HG02970 (cell line): Measurements from ENCODE around the gene CYP19A1.
"Not testable (repeated sequence)": the region's sequence is repeated elsewhere in the genome, so short reads cannot be mapped to it uniquely, and the experiment has no call there.

ENCODE experiments used
- ATAC-seq: cut with Tn5 transposase; IDR thresholded peaks from one replicate; pipeline ENCODE4 v1.9.1; 2021; ENCODE audit warnings: mild to moderate bottlenecking, moderate library complexity, moderate number of reproducible peaks; ENCODE audit not compliant: unreplicated experiment, low FRiP score

The CYP19A1 gene

DNA sequence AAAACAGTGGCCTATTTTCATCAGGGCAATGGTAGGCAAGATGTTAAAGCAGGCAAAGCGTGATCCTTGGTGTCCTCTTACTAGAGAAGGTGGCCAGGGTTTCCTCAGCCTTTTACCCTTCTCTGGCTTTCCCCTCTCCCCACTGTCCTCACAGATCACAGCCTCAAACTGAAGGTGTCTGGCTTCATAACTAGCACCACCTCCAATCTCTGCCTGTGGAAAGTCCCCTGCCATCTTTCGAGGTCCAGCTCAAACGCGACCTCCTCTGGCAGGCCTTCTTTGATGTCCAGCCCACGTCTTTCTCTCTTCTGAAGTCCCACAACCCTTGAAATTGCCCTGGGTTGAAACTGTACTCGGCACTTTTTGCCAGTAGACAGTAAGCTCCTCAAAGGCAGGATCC, 35.9 kb downstream of the CYP19A1 start:
- ATAC-seq, result no peak

DNA sequence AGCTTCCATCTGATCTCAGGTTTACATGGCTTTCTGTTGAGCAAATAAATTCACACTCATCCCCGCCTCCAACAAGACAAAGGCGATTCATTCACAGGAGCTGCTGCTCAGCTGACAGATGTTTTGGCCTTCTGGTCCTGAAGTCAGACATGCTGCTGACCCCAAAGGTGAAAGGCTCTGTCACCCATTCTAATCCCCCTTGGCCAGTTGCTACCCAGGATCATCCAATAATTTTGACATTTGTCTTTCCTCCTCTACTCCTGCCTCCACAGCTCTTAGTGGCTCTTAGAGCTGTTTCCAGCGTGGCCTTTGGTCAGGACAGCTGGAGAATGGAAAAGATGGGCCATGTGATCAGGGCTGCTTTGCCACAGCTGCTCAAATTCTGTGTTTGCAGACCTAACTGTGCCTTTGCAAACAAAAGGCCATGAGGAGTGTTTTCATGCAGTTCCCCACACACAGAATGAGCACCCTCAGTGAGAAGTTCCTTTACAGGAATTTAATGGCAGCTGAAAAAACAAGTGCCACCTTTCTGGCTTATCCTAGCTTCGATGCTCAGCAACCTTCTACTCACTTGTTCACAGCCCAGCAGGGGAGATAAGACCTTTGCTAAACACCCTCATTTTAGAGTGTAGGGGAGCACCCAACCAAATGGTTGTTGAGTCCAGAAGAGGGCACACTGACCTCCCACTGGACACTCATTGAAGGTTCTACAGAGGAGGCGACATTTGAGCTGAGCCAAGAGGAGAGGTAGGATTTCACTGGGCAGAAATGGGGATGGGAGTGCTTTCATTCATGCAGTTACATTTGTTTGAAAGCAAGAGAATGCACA, 39.0 kb downstream of the CYP19A1 start:
- no peak for ATAC-seq

DNA sequence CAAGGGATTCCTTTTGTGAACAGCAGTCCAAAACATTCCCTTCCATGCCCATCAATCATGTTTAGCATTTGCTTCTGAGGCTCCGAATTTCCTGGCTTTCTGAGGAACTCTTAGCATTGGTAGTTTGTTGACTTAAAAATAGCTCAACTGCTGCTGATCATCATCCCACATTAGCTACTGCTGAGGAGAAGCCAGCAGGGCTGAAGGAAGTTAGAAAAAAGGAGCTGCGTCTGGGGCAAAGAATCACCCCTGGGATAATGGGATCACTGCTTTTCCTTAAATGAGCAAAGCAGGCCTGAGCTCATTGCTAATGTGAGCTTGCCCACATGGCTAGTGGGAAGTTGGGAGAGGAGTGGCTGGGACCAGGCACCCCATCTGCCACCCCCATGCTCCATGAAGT, 39.8 kb downstream of the CYP19A1 start:
- no peak for ATAC-seq

DNA sequence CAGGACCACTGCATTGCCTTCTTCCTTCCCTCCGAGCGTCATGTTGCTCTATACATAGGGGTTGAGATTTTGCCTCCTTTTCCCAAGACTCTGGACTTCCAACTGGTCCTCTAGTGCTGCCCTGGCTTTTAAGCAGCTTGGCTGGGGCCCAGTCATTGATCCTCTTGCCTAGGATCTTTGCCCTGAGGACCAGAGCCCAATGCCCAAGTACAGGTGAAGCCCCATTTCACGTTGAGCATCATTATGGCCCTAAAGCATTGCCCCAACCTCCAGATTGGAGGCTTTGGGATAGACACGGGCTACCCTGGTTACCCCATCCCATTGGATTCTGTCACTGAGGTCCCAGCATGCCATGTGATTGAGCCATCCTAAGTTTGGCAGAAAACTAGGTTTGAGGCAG, 47.7 kb downstream of the CYP19A1 start:
- ATAC-seq, result no peak

DNA sequence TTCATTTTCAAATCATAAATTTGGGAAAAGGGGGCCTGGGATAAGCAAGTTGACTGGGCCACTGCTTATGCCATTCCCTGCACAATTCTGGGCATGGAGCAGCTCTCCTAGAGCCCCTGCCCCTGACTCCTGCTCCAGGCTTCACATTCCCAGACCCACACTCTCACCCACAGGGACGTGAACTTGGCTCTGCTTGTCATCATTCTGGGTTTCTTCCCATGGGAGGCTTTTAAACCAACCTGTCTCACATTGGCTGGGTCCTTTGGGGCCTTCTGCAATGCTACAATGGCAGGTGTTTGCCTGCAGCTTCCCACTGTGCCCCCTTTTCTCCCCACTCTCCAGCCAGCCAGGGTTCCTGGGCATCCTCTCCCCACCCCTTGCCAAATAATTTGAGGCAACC, 49.1 kb downstream of the CYP19A1 start:
- ATAC-seq, result no peak

DNA sequence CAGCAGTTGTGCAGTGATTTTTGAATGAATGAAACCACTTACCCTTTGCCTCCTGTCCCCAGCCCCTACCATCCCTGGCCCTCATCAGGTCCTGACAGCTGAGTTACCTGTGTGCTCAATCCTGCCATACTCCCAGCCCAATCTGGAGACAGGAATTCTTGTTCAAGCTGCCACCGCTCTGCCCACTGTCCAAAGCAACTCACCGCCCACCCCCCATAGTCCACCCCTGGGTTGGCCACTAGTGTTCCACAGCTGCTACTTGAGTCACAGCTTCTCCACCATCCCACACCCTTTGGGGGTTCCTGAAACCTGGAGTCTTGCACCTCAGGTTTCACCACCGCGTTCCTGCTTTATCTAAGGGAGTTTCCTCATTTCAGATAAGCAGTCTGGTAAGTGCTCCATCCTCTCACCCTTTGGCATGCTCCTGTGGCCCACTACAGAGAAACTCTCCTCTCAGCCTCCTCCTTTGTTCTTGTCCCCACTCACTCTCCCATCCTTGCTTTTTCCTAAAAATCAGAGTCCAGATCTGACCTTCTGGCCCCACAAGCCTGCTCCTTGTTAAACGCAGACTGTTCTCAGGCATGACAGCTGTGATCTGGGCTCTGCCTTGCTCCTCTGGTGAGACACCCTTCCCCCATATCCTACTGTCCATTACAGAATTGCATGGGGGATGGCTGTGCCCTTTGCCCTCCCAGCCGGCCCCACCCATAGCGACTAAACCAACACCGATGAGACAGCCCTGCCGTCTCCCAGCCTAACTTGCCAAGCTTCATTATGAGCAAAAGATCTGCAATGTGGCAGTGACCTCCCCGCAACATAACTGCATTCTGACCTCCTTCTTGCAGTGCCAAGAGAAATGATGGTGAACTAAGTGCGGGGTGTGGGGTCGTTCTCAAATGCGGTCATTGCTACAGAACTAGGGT, 50.0 kb downstream of the CYP19A1 start:
- no peak for ATAC-seq

DNA sequence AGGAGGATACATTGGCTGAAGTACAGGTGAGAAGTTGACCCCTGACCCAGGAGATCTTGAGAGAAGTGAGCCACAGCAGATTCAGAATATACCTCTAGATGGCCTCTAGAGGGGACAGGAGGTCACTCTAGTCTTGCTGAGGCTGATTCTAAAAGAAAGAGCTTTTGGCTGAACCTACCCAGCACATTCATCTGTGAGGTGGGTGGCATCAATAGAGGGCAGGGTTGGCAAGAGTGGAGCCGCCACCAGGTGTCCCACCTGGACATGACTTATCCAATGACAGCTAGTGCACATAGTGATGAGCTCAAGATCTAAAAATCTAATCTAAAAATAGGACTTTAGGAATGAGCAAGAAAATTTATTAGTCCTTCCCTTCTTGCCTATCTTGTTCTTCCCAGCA, 51.6 kb downstream of the CYP19A1 start:
- no peak for ATAC-seq

DNA sequence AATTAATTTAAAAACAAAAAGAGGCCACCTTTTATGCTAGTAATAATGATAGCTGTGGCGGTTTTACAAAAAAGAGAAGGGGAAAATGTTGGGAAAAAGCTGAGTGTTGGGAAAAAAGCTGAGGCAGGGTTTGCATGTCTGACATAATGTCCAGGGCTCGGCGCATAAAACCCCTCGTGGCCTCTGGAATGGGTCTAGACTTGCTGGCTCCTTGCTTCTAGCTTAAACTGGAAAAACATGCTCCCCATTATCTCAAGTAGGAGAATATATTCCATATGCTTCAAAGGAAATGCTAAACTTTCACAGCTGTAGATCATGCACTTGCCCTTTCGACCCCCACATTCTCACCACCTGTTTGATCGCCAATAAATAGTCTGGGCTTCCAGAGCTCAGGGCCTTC, 53.0 kb downstream of the CYP19A1 start:
- ATAC-seq, result no peak

DNA sequence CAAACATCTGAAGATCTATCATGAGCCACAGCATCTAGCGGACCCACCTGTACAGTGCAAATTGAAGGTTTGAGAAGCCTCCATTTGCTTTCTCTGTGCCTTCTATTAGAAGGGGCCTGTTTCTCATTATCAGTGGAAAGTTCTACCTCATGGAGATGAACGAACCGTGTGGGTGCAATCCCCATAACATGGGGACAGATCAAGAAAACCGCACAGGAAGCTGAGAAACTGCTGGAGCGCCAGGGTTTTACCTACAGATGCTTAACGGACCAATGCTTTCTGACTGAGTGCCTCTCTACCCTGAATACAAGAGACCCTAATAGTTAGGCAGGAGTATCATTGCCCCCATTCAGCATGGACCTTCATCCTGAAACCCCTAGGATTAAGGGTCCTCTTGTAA, 53.5 kb downstream of the CYP19A1 start:
- ATAC-seq, result no peak

DNA sequence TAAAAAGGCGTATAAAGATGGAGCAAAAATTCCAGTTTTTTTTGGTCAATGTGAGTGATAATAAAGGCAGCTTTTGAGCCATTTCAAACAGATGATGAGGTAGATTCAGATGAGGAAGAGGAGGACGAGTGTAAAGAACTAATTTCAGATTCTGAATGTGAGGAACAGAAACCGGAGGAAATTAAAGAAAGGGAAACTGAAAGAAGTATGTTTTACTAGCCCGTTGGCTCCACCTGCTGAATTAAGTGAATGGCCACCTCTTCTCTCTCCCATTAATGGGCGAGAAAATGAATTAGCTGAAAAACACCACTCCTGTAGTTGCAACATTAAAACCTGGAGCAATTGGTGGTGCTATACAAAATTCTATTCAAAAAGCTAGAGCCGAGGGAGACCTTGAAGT, 55.4 kb downstream of the CYP19A1 start:
- no peak for ATAC-seq

DNA sequence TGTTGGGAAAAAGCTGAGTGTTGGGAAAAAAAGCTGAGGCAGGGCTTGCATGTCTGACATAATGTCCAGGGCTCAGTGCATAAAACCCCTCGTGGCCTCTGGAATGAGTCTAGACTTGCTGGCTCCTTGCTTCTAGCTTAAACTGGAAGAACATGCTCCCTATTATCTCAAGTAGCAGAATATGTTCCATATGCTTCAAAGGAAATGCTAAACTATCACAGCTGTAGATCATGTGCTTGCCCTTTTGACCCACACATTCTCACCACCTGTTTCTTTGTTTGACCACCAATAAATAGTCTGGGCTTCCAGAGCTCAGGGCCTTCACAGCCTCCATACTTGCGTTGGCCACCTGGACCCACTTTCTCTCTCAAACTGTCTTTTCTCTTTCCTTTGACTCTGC, 56.2 kb downstream of the CYP19A1 start:
- not testable (repeated sequence) for ATAC-seq

DNA sequence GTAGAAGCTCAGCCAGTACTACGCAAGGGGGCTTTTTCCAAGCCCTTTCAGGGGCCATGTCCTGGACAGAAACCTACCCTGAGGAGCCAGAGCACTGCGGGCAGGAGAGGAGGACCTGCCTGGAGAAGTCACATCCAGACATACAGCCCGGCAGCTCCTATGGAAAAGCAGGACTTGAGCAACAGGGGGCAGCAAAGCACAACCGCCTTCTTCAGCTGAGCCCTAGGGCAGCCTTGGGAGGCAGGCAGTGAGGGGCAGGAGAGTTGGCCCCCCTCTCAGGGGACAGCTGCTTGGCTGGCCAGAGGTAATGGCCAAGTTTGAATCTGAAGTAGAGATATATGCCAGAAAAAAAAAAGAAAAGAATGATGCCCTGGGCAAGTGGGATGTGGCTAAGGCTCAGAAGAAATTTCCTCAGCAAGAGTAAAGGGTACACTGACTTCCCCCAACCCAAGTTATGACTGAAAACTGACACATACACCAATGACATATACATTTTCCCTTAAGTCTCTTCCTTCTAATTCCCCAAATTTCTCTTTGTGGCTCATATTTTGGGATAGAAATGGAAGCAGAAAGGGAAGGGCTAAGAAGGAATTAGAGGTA, 56.9 kb downstream of the CYP19A1 start:
- no peak for ATAC-seq

DNA sequence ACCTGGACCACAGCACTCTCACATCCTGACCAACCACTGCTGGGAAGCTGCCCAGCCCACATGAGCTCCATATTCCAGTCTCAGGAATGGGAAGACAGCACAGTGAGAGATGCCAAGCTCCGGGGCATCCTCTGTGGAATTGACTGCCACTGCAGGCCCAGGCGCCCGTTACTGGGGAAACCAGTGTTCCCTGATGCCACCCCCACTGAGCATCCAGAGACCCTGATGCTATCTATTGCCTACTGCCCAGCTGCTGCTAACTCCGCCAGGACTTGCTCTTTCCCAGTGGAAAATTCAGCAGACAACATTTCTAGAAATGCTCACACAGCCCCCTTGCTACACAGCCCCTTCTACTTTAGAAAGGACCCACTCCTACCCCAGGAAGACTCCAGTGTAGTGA, 57.6 kb downstream of the CYP19A1 start:
- ATAC-seq, result no peak

DNA sequence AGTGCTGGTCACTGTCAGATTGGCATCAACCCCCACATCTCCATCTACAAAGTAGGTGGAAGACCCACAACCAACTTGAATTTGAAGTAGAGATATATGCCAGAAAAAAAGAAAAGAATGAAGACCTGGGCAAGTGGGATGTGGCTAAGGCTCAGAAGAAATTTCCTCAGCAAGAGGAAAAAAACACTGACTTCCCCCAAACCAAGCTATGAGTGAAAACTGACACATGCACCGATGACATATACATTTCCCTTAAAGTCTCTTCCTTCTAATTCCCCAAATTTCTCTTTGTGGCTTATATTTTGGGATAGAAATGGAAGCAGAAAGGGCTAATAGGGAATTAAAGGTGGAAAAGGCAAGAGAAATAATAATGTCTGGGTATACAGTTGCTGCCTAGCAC, 59.0 kb downstream of the CYP19A1 start:
- no peak for ATAC-seq

DNA sequence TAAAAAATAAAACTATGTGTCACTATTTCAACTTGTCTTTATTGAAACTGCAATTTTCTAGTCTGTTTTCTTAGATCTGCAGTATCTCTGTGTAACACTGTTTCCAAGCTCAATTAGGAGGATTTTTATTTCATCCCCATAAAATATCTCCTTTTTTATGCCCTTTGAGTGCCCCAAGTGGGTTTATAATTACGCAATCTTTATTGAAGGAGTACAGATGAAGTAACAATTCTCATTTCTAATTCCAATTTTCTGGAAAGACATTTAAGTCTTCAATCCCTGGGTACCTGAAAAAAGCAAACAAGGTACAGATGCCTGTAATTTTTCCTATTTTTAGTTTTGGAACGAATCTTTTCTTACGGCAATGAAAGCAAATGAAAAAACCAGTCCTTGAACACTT, 61.3 kb downstream of the CYP19A1 start:
- no peak for ATAC-seq

DNA sequence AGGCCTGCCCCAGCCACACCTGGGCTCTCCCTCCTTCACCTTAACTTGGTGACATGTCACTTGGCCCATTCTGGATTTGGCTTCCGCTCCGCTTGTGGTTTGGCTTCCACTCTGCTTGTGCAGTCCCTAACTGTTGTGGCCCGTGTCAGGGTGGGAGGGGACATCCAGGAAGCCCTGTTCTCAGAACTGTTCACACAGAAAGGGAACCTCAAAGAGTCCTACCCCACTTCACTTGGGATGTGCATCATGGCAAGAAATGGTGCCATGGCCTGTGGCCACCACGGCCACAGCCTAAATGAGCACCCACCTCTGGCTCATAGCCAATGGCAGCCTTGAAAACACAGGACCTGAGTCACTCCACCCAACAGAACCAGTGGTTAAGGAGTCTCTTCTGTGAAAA, 63.4 kb downstream of the CYP19A1 start:
- ATAC-seq, result no peak

DNA sequence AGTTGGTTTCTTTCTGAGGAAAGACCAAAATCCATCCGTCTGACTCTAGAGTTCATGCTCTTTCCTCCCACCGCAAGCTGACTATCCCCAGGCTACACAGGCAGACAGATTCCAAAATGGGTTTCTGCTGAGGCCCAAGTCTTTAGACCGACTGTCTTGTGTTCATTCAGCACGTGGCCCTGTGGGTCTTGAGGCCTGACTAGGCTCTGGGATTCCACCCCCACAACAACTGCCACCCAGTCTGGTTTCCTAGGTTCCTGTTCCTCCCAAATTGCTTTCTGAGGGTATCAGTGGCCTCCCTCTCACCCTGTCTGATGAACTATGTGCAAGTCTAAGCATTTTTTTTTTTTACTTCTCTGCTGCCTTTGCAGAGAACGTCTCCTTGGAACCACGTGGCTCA, 67.7 kb downstream of the CYP19A1 start:
- ATAC-seq, result no peak

DNA sequence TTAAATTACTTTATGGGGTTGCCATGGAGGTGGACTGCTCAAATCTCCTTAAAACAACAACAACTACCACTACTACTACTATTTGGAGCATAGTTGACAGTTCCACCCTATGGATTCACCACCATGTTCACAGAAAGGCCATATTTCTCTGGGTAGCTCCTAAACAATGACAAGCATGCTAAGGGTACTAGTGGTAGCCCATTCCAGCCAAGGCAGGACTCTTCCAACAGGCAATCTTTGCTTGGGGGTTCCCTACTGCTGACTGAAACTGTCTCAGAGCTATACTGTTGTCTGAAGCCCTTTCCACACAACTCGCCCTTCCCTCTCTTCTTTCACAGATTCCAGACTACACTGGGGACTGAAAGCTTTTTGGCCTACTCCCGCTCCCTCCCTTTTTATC, 68.9 kb downstream of the CYP19A1 start:
- ATAC-seq, result no peak

DNA sequence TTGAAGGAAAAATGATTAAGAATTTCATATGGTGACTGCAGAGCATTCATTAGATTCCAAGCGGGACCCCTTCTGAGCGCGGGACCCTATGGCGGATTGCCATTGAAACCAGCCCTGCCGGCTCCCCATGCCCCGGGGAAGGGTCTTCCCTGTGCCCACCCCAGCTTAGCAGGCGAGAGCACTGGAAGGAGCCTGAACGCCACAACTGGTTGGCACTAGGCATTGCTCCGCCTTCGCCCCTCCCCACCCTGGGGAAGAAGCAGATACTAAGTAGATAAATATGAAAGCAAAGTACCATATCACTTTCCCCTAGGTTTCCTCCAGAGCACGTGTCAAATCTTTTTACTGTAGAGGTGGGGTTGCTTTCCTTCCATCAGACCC, 70.7 kb downstream of the CYP19A1 start:
- no peak for ATAC-seq

DNA sequence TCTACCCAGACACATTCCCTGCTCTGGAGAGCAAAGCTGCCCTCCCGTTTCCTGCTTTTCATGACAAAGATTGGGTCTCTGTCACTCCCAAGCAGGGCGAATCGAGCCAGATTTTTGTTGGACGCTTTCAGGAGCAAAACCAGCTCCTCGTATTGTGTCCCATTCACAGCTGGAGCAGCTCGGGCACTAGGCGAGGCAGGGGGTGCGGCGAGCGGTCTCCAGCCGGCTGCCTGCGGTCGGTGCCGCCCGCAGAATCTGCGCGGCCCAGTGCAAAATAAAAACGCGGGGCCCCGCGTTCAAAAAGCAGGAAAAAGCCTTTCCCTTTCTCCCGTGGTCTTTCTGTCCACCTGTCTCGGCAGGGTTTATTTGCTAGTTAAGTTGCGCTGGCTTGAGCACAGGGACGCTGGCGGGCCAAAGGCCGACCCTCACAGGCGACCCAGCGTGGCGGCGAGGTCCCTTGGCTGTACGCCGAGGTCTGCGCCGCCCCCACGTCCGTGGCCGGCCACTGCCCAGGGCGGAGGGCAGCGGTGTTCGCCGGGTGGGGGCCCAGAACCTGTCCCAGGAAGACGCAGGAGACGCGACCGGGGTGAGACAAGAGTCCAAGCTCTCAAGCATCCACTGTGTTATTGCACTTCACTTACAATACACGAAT, 71.2 kb downstream of the CYP19A1 start:
- ATAC-seq, result no peak

DNA sequence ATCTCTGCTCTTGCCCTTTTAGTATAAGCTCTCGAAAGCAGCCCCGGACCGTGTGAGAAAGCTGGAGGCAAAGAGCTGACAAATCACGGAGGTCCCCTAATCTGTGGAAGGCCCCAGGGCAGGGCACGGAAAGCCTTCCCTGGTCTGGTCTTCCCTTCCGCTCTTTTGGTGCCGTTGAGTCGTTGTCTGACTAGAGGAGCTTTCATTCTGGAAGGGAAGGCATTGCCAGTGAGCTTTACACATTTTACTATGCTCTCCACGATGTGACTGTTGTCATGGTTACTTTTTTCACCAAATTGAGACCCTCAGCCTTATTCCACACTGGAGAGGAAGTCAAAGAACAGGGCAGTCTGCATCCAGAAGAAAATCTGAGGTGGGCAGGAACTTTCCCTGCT, 71.7 kb downstream of the CYP19A1 start:
- no peak for ATAC-seq
